GM18858 (cell line): ENCODE measurements around the gene AGFG1.

Experiments
- ATAC-seq: cut with Tn5 transposase; IDR thresholded peaks from one replicate; pipeline ENCODE4 v1.9.1; 2021; ENCODE audit not compliant: unreplicated experiment

AGFG1 gene

GRCh38 chr2:227461811-227462461 lies 10.0 kb upstream of the AGFG1 start:
- ATAC-seq = peak; percentile 15

- ATAC-seq = peak; percentile 62
These were observed 9.4 kb upstream of the AGFG1 start for GRCh38 chr2:227462462-227462951.

- ATAC-seq = no peak
These were observed 8.7 kb upstream of the AGFG1 start for GRCh38 chr2:227462972-227463931.

GRCh38 chr2:227464361-227464760 lies 7.6 kb upstream of the AGFG1 start:
- ATAC-seq = no peak

- no peak for ATAC-seq
These were observed 7.1 kb upstream of the AGFG1 start for GRCh38 chr2:227464851-227465250.

GRCh38 chr2:227466887-227467600 lies 4.9 kb upstream of the AGFG1 start:
- no peak for ATAC-seq

- no peak for ATAC-seq
These were observed 544 bp upstream of the AGFG1 start for GRCh38 chr2:227471412-227471811.

GRCh38 chr2:227472265-227473121 lies 537 bp downstream of the AGFG1 start:
- peak; percentile 49 for ATAC-seq

- no peak for ATAC-seq
These were observed 1.1 kb downstream of the AGFG1 start for GRCh38 chr2:227473122-227473461.

- ATAC-seq = no peak
These were observed 1.9 kb downstream of the AGFG1 start for GRCh38 chr2:227473806-227474205.

GRCh38 chr2:227474410-227474809 lies 2.5 kb downstream of the AGFG1 start:
- no peak for ATAC-seq

- no peak for ATAC-seq
These were observed 5.3 kb downstream of the AGFG1 start for GRCh38 chr2:227477291-227477690.

GRCh38 chr2:227479865-227480475 lies 8.0 kb downstream of the AGFG1 start:
- no peak for ATAC-seq

- ATAC-seq = peak; percentile 24
These were observed 8.6 kb downstream of the AGFG1 start for GRCh38 chr2:227480528-227480927.

- peak; percentile 91 for ATAC-seq
These were observed 10.8 kb downstream of the AGFG1 start for GRCh38 chr2:227482638-227483340.

GRCh38 chr2:227485429-227485828 lies 13.5 kb downstream of the AGFG1 start:
- ATAC-seq = no peak

- ATAC-seq = no peak
These were observed 14.7 kb downstream of the AGFG1 start for GRCh38 chr2:227486688-227487087.

- ATAC-seq = no peak
These were observed 16.1 kb downstream of the AGFG1 start for GRCh38 chr2:227488045-227488444.

GRCh38 chr2:227491386-227491785 lies 19.4 kb downstream of the AGFG1 start:
- ATAC-seq = no peak
